ENCODE measurements around the gene KLHL42. TPM values are rescaled to one million over a fixed set of nuclear protein-coding genes. Genes with fewer than 3 reads are reported as not detected.
A peak's percentile ranks its signal among the peaks of the same experiment; 100 is the strongest.

The KLHL42 gene
- total and polyA plus RNA-seq, 2 of the 13 experiments (the other 11 are each of a cell fraction or from before 2014, with no cell fraction given): 13.5 to 14.0 TPM

- TF ChIP-seq ZNF276 (CRISPR knock-in tag; IDR thresholded peaks at IDR 0.05; ENCODE audit: low read depth) (no peak), HMGXB4 (CRISPR knock-in tag; IDR thresholded peaks at IDR 0.05; ENCODE audit: borderline replicate concordance in 1 of 2, low read depth in 1 of 2) (no peak), ZNF326 (CRISPR knock-in tag; IDR thresholded peaks at IDR 0.05; ENCODE audit: borderline replicate concordance) (no peak), ZNF331 (CRISPR knock-in tag; IDR thresholded peaks at IDR 0.05) (no peak), ZNF274 (CRISPR knock-in tag; IDR thresholded peaks at IDR 0.05) (no peak), HNRNPUL1 (IDR thresholded peaks at IDR 0.05; ENCODE audit: low read depth, low read length) (no peak), HIVEP1 (CRISPR knock-in tag; IDR thresholded peaks at IDR 0.05) (no peak), ZSCAN5A (CRISPR knock-in tag; IDR thresholded peaks at IDR 0.05; ENCODE audit: borderline replicate concordance) (0 out of 2 replicates have a peak, but pooled peaks have one; percentile 43), SALL1 (CRISPR knock-in tag; IDR thresholded peaks at IDR 0.05) (peak; percentile 60; the same call in 1 of the 2 replicates), CBFB (CRISPR knock-in tag; IDR thresholded peaks at IDR 0.05) (no peak), BCL6 (CRISPR knock-in tag; IDR thresholded peaks at IDR 0.05) (no peak), ZNF44 (CRISPR knock-in tag; IDR thresholded peaks at IDR 0.05) (no peak), ZMAT5 (CRISPR knock-in tag; IDR thresholded peaks at IDR 0.05; ENCODE audit: borderline replicate concordance, low read depth) (no peak), FOSL1 (CRISPR knock-in tag; IDR thresholded peaks at IDR 0.05; ENCODE audit: borderline replicate concordance) (peak; percentile 44; the same call in 1 of the 2 replicates), ZNF572 (CRISPR knock-in tag; IDR thresholded peaks at IDR 0.05) (no peak), TFAP4 (IDR thresholded peaks at IDR 0.05; ENCODE audit: borderline replicate concordance, low read depth) (peak; percentile 46; the same call in 1 of the 2 replicates), ZNF280B (CRISPR knock-in tag; IDR thresholded peaks at IDR 0.05; ENCODE audit: borderline replicate concordance) (no peak), HNF4A (CRISPR knock-in tag; IDR thresholded peaks at IDR 0.05) (no peak)
- TF ChIP-seq, protein P1, sequence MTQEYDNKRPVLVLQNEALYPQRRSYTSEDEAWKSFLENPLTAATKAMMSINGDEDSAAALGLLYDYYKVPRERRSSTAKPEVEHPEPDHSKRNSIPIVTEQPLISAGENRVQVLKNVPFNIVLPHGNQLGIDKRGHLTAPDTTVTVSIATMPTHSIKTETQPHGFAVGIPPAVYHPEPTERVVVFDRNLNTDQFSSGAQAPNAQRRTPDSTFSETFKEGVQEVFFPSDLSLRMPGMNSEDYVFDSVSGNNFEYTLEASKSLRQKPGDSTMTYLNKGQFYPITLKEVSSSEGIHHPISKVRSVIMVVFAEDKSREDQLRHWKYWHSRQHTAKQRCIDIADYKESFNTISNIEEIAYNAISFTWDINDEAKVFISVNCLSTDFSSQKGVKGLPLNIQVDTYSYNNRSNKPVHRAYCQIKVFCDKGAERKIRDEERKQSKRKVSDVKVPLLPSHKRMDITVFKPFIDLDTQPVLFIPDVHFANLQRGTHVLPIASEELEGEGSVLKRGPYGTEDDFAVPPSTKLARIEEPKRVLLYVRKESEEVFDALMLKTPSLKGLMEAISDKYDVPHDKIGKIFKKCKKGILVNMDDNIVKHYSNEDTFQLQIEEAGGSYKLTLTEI (CRISPR knock-in tag; conservative IDR thresholded peaks at IDR 0.05): no peak
Measured at GRCh38 chr12:27818401-27818918, 38.4 kb downstream of the KLHL42 start (continued).
